GM23338 (cell line): ENCODE data around the gene GPR158. TPM values are rescaled to one million over a fixed set of nuclear protein-coding genes. Genes with fewer than 3 reads are reported as not detected.

Source experiments
- ATAC-seq: fragments of 200-7000 bp; cut with Tn5 transposase; 3 replicates; pipeline ENCODE4 v1.9.1; 2020
- DNase-seq: peaks from one replicate; pipeline ENCODE4 v3.0.0-alpha.2; 2015; ENCODE audit warnings: low spot score
- H2AFZ ChIP-seq: fragments of 200-600 bp; sonication (generic); 2 replicates; pipeline ENCODE4 v1.8.0; 2016; ENCODE audit warnings: antibody characterized with exemption, mild to moderate bottlenecking, moderate library complexity
- H3F3A ChIP-seq: fragments of 200-600 bp; sonication (generic); replicated peaks from 2 replicates; pipeline ENCODE4 v1.8.0; 2017; ENCODE audit warnings: antibody characterized with exemption, mixed run types, low read depth
- H3K27ac ChIP-seq: fragments of 200-600 bp; sonication (generic); 2 replicates; pipeline ENCODE4 v1.6.1; 2016; ENCODE audit warnings: low read depth
- H3K27me3 ChIP-seq: fragments of 200-600 bp; sonication (generic); 2 replicates; pipeline ENCODE4 v1.8.0; 2016; ENCODE audit warnings: mild to moderate bottlenecking, mixed run types, moderate library complexity; ENCODE audit not compliant: insufficient read depth
- H3K36me3 ChIP-seq: fragments of 200-600 bp; sonication (generic); 2 replicates; pipeline ENCODE4 v1.8.0; 2016; ENCODE audit warnings: mild to moderate bottlenecking; ENCODE audit not compliant: insufficient read depth
- H3K4me1 ChIP-seq: fragments of 200-600 bp; sonication (generic); 2 replicates; pipeline ENCODE4 v1.8.0; 2016; ENCODE audit warnings: mild to moderate bottlenecking, moderate library complexity; ENCODE audit not compliant: insufficient read depth
- H3K4me2 ChIP-seq: fragments of 200-600 bp; sonication (generic); 2 replicates; pipeline ENCODE4 v1.7.1; 2017; ENCODE audit warnings: mixed run types
- H3K4me3 ChIP-seq: fragments of 200-600 bp; sonication (generic); 2 replicates; pipeline ENCODE4 v1.6.1; 2016; ENCODE audit warnings: mixed run types
- H3K79me2 ChIP-seq: fragments of 200-600 bp; sonication (generic); replicated peaks from 2 replicates; pipeline ENCODE4 v1.8.0; 2017; ENCODE audit warnings: mild to moderate bottlenecking; ENCODE audit not compliant: insufficient read depth
- H3K9me2 ChIP-seq: fragments of 200-600 bp; sonication (generic); 2 replicates; pipeline ENCODE4 v1.8.0; 2017; ENCODE audit not compliant: insufficient read depth
- H4K20me1 ChIP-seq: fragments of 200-600 bp; sonication (generic); replicated peaks from 2 replicates; pipeline ENCODE4 v1.8.0; 2017; ENCODE audit warnings: mild to moderate bottlenecking; ENCODE audit not compliant: insufficient read depth
- H3K27ac Mint-ChIP-seq: 2 replicates; pipeline ENCODE4 v1.8.0; 2020; ENCODE audit warnings: inconsistent platforms, mild to moderate bottlenecking, moderate library complexity, mixed read lengths
- H3K27me3 Mint-ChIP-seq: 3 replicates; pipeline ENCODE4 v1.8.0; 2022; ENCODE audit warnings: low read depth, mild to moderate bottlenecking, moderate library complexity, mixed read lengths, inconsistent platforms; ENCODE audit not compliant: insufficient read depth, poor library complexity
- H3K36me3 Mint-ChIP-seq: 3 replicates; pipeline ENCODE4 v1.8.0; 2021; ENCODE audit warnings: low read depth, mild to moderate bottlenecking, inconsistent platforms, moderate library complexity, mixed read lengths
- H3K4me1 Mint-ChIP-seq: 3 replicates; pipeline ENCODE4 v1.8.0; 2020; ENCODE audit warnings: mild to moderate bottlenecking, inconsistent platforms, mixed read lengths
- H3K4me3 Mint-ChIP-seq: 3 replicates; pipeline ENCODE4 v1.8.0; 2021; ENCODE audit warnings: moderate library complexity, mild to moderate bottlenecking, inconsistent platforms, mixed read lengths
- H3K9me3 Mint-ChIP-seq: 3 replicates; pipeline ENCODE4 v1.8.0; 2020; ENCODE audit warnings: moderate library complexity, mild to moderate bottlenecking, inconsistent platforms, mixed read lengths
- CREB1 ChIP-seq: fragments of 250-450 bp; sonication (Bioruptor Pico); IDR thresholded peaks from 2 replicates; pipeline ENCODE4 v1.5.0; 2020; ENCODE audit warnings: low read depth, mild to moderate bottlenecking, moderate library complexity
- EZH2 ChIP-seq: fragments of 200-600 bp; sonication (generic); IDR thresholded peaks from one replicate; pipeline ENCODE4 v1.8.0; 2017; ENCODE audit warnings: antibody characterized with exemption, mild to moderate bottlenecking, low read depth; ENCODE audit not compliant: unreplicated experiment
- EZH2phosphoT487 ChIP-seq: fragments of 200-600 bp; sonication (generic); IDR thresholded peaks from one replicate; pipeline ENCODE4 v1.8.1; 2018; ENCODE audit warnings: antibody characterized with exemption; ENCODE audit not compliant: unreplicated experiment
- JUNB ChIP-seq: IDR thresholded peaks from one replicate; pipeline ENCODE4 v1.6.1; 2016; ENCODE audit warnings: antibody characterized with exemption; ENCODE audit not compliant: unreplicated experiment
- NANOG ChIP-seq: IDR thresholded peaks from 2 replicates; pipeline ENCODE4 v1.6.1; 2016; ENCODE audit warnings: antibody characterized with exemption, borderline replicate concordance
- POLR2AphosphoS5 ChIP-seq: IDR thresholded peaks from 2 replicates; pipeline ENCODE4 v1.6.1; 2016; ENCODE audit warnings: antibody characterized with exemption, low read depth
- STAT1 ChIP-seq: IDR thresholded peaks from one replicate; pipeline ENCODE4 v1.6.1; 2016; ENCODE audit warnings: antibody characterized with exemption; ENCODE audit not compliant: unreplicated experiment
- ZNF114 ChIP-seq: fragments of 250-450 bp; sonication (Bioruptor Pico); IDR thresholded peaks from 2 replicates; pipeline ENCODE4 v1.5.0; 2020; ENCODE audit warnings: mild to moderate bottlenecking, moderate library complexity
- ZNF331 ChIP-seq: fragments of 250-450 bp; sonication (Bioruptor Pico); IDR thresholded peaks from 2 replicates; pipeline ENCODE4 v1.5.0; 2020; ENCODE audit warnings: low read depth, mild to moderate bottlenecking, moderate library complexity
- polyA plus RNA-seq: library from polyadenylated mRNA; unstranded; fragments of >200 nt; fragmentation: Nextera tagmentation; extraction: Ambion mirVana; gene quantifications from 2 replicates; pipeline ENCODE4 v1.2.1, GENCODE V29; 2016
- total RNA-seq: library from RNA; depleted of rRNA; stranded (reverse); fragments of >200 nt; shearing (Covaris generic); gene quantifications from 2 replicates; pipeline ENCODE4 v1.2.3, GENCODE V29; 2014
- TF ChIP-seq, protein P1 (sequence below): IDR thresholded peaks from 2 replicates; pipeline ENCODE4 v1.6.1; 2016; ENCODE audit warnings: antibody characterized with exemption
- TF ChIP-seq, protein P2 (sequence below), 2 experiments: fragments of 200-600 bp in 1 of 2; sonication (generic) in 1 of 2; conservative IDR thresholded peaks; 2 replicates each; pipeline versions ENCODE4 v1.5.1 to v1.6.1; 2016 to 2017; ENCODE audit warnings: antibody characterized with exemption in 2 of 2, low read depth in 2 of 2, mild to moderate bottlenecking in 2 of 2, moderate library complexity in 1 of 2
- TF ChIP-seq, protein P3 (sequence below): IDR thresholded peaks from one replicate; pipeline ENCODE4 v1.6.1; 2018; ENCODE audit warnings: antibody characterized with exemption; ENCODE audit not compliant: unreplicated experiment

Gene GPR158
- total and polyA plus RNA-seq, 2 experiments from 2014 or later = 0.13 to 1.5 TPM

DNA sequence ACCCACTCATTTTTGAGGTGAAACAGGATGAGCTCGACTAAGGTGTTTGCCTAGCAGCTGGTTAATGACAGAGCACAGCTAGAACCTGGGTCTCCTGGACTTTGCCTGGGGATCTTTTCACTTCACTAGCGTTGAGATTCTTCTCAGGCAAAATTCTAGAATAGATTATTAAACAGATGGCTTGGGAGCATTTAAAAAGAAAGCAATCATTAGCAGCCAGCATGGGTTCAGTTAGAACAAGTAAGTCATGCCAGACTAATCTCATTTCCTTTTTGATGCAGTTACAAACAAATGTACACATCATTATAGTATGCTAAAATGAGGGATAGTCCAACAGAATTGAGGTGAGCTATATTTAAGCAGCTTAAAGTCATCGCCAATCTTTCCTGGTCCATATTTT lies 467.9 kb downstream of the GPR158 start:
- no peaks in the 10 kb centered on the region for H3K36me3 ChIP-seq
- H3K9me3 Mint-ChIP-seq = no peaks in the 10 kb centered on the region
- no peak for DNase-seq
- no peak for ATAC-seq
- no peaks in the 10 kb centered on the region for H3K9me2 ChIP-seq
- TF ChIP-seq STAT1 (no peak), EZH2phosphoT487 (no peak), ZNF114 (CRISPR knock-in tag) (no peak), CREB1 (CRISPR knock-in tag) (no peak), POLR2AphosphoS5 (no peak), EZH2 (no peak)
- TF ChIP-seq, protein P1, sequence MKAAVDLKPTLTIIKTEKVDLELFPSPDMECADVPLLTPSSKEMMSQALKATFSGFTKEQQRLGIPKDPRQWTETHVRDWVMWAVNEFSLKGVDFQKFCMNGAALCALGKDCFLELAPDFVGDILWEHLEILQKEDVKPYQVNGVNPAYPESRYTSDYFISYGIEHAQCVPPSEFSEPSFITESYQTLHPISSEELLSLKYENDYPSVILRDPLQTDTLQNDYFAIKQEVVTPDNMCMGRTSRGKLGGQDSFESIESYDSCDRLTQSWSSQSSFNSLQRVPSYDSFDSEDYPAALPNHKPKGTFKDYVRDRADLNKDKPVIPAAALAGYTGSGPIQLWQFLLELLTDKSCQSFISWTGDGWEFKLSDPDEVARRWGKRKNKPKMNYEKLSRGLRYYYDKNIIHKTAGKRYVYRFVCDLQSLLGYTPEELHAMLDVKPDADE = no peak
- TF ChIP-seq, protein P2, sequence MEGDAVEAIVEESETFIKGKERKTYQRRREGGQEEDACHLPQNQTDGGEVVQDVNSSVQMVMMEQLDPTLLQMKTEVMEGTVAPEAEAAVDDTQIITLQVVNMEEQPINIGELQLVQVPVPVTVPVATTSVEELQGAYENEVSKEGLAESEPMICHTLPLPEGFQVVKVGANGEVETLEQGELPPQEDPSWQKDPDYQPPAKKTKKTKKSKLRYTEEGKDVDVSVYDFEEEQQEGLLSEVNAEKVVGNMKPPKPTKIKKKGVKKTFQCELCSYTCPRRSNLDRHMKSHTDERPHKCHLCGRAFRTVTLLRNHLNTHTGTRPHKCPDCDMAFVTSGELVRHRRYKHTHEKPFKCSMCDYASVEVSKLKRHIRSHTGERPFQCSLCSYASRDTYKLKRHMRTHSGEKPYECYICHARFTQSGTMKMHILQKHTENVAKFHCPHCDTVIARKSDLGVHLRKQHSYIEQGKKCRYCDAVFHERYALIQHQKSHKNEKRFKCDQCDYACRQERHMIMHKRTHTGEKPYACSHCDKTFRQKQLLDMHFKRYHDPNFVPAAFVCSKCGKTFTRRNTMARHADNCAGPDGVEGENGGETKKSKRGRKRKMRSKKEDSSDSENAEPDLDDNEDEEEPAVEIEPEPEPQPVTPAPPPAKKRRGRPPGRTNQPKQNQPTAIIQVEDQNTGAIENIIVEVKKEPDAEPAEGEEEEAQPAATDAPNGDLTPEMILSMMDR (conservative IDR thresholded peaks at IDR 0.05; ENCODE audit: low read depth in 2 of 2) = no peak
- TF ChIP-seq, protein P3, sequence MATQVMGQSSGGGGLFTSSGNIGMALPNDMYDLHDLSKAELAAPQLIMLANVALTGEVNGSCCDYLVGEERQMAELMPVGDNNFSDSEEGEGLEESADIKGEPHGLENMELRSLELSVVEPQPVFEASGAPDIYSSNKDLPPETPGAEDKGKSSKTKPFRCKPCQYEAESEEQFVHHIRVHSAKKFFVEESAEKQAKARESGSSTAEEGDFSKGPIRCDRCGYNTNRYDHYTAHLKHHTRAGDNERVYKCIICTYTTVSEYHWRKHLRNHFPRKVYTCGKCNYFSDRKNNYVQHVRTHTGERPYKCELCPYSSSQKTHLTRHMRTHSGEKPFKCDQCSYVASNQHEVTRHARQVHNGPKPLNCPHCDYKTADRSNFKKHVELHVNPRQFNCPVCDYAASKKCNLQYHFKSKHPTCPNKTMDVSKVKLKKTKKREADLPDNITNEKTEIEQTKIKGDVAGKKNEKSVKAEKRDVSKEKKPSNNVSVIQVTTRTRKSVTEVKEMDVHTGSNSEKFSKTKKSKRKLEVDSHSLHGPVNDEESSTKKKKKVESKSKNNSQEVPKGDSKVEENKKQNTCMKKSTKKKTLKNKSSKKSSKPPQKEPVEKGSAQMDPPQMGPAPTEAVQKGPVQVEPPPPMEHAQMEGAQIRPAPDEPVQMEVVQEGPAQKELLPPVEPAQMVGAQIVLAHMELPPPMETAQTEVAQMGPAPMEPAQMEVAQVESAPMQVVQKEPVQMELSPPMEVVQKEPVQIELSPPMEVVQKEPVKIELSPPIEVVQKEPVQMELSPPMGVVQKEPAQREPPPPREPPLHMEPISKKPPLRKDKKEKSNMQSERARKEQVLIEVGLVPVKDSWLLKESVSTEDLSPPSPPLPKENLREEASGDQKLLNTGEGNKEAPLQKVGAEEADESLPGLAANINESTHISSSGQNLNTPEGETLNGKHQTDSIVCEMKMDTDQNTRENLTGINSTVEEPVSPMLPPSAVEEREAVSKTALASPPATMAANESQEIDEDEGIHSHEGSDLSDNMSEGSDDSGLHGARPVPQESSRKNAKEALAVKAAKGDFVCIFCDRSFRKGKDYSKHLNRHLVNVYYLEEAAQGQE = no peak
- no peaks in the 10 kb centered on the region for H3K4me1 Mint-ChIP-seq
- no peak overlapping the region for H2AFZ ChIP-seq
- H3K27ac Mint-ChIP-seq = no peak overlapping the region
- H3K4me1 ChIP-seq = no peaks in the 10 kb centered on the region
- no peak overlapping the region for H3K4me3 ChIP-seq
- no peaks in the 10 kb centered on the region for H3K27me3 Mint-ChIP-seq
- H3K4me2 ChIP-seq = no peak overlapping the region
- no peaks in the 10 kb centered on the region for H3K27me3 ChIP-seq
- no peaks in the 10 kb centered on the region for H4K20me1 ChIP-seq
- H3K36me3 Mint-ChIP-seq = no peaks in the 10 kb centered on the region
- H3K79me2 ChIP-seq = no peaks in the 10 kb centered on the region
- no peak overlapping the region for H3K4me3 Mint-ChIP-seq
- H3K27ac ChIP-seq = no peak overlapping the region
- no peaks in the 10 kb centered on the region for H3F3A ChIP-seq

DNA sequence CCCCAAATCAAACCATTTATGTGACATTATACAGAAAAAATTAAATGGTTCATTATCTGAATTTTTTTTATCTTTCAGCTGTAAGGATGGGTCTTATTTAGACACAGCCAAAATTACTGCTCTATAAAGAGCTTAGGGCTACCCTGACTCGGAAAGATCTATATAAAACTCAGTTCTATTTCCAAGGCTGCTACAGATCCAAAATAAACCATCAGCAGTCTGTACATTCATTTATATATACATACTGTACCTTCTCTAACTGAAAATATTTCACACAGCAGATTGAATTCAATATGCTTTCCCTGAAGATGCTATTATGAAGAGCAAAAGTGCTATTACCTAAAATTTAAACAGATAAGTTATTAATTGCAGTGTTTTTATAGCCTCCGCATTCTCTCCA lies 471.6 kb downstream of the GPR158 start:
- H3K27me3 Mint-ChIP-seq = no peaks in the 10 kb centered on the region
- H3K4me3 ChIP-seq = no peak overlapping the region
- TF ChIP-seq POLR2AphosphoS5 (no peak), ZNF331 (CRISPR knock-in tag) (no peak), ZNF114 (CRISPR knock-in tag) (no peak), JUNB (no peak), NANOG (no peak)
- TF ChIP-seq, protein P1 = no peak

More for the DNA sequence above, 471.6 kb downstream of the GPR158 start:
- no peaks in the 10 kb centered on the region for H3K36me3 ChIP-seq
- no peak overlapping the region for H2AFZ ChIP-seq
- H3K27me3 ChIP-seq = no peaks in the 10 kb centered on the region
- H3K9me2 ChIP-seq = no peaks in the 10 kb centered on the region
- H3K9me3 Mint-ChIP-seq = no peaks in the 10 kb centered on the region
- no peaks in the 10 kb centered on the region for H3K36me3 Mint-ChIP-seq
- ATAC-seq = no peak
- no peak overlapping the region for H3K4me2 ChIP-seq
- no peaks in the 10 kb centered on the region for H3K79me2 ChIP-seq
- H3K4me1 Mint-ChIP-seq = no peaks in the 10 kb centered on the region; the same call in 1 of the 3 replicates
- H4K20me1 ChIP-seq = no peaks in the 10 kb centered on the region
- no peaks in the 10 kb centered on the region for H3K4me1 ChIP-seq
- H3K27ac ChIP-seq = no peak overlapping the region
- DNase-seq = no peak
- H3K27ac Mint-ChIP-seq = no peak overlapping the region
- no peak overlapping the region for H3K4me3 Mint-ChIP-seq
- no peaks in the 10 kb centered on the region for H3F3A ChIP-seq
